Measurements from ENCODE around the gene CACNG3.

- TF ChIP-seq EZH2 (IDR thresholded peaks at IDR 0.05), result no peak
- TF ChIP-seq POLR2AphosphoS5 (IDR thresholded peaks at IDR 0.05; ENCODE audit: borderline replicate concordance, low read depth, low read length), result no peak
Measured at GRCh38 chr16:24394341-24394740, 138.2 kb downstream of the CACNG3 start.
